HCT116 (cell line): ENCODE data around the gene COL26A1. TPM values are rescaled to one million over a fixed set of nuclear protein-coding genes. Genes with fewer than 3 reads are reported as not detected.

Source experiments
- ATAC-seq: fragments of 200-7000 bp; cut with Tn5 transposase; 2 replicates; pipeline ENCODE4 v1.9.1; 2020; ENCODE audit warnings: mild to moderate bottlenecking, moderate library complexity
- BruUV-seq: library from RNA; stranded (reverse); fragments of 400-500 nt; replicated peaks from 2 replicates; lab custom pipeline; 2021; lab: Mats Ljungman, UMichigan
- CTCF ChIA-PET: fragments of 300-600 bp; sonication (Branson Sonifier 250); formaldehyde crosslinking; loops from one replicate; lab custom pipeline; 2021; ENCODE audit warnings: antibody characterized with exemption; lab: Charles Lee
- POLR2A ChIA-PET: fragments of 300-600, 350-600 bp; sonication (Branson Sonifier 250); formaldehyde crosslinking; loops from one replicate; lab custom pipeline; 2021; ENCODE audit warnings: antibody characterized with exemption; lab: Charles Lee
- RAD21 ChIA-PET, 2 experiments: fragments of 300-600 bp; sonication (Branson Sonifier 250); formaldehyde crosslinking; loops; one replicate each; lab custom pipeline; 2023; ENCODE audit warnings: low total read pairs in 2 of 2; ENCODE audit not compliant: uncharacterized antibody in 2 of 2, unreplicated experiment in 2 of 2, low non-redundant PET in 1 of 2; lab: Charles Lee
- DNase-seq: peaks from one replicate; pipeline ENCODE4 v3.0.0-alpha.2; 2010; ENCODE audit warnings: low read depth, low spot score
- H2AFZ ChIP-seq: fragments of 200-600 bp; shearing (Covaris generic), sonication (generic); 2 replicates; pipeline ENCODE4 v1.6.1; 2017; ENCODE audit warnings: low read depth, mixed run types, mixed read lengths, antibody characterized with exemption, low read length; ENCODE audit not compliant: poor library complexity, severe bottlenecking
- H3K27ac ChIP-seq: 2 replicates; pipeline ENCODE4 v1.5.1; 2012; ENCODE audit warnings: low read depth, low read length
- H3K27me3 ChIP-seq: fragments of 200-600 bp; sonication (generic); 2 replicates; pipeline ENCODE4 v1.6.1; 2016; ENCODE audit warnings: mixed run types, low read length, mixed read lengths; ENCODE audit not compliant: insufficient read depth
- H3K36me3 ChIP-seq, 2 experiments: fragments of 200-500 bp in 1 of 2; fragments of 200-600 bp in 1 of 2; sonication (Bioruptor generic) in 1 of 2; sonication (generic) in 1 of 2; 2 replicates each; pipeline versions ENCODE4 v1.5.1 to v1.6.1; 2014 to 2016; ENCODE audit warnings: low read length in 2 of 2, inconsistent platforms in 1 of 2, mixed read lengths in 1 of 2, mixed run types in 1 of 2; ENCODE audit not compliant: insufficient read depth in 2 of 2, control insufficient read depth in 1 of 2
- H3K4me1 ChIP-seq, 2 experiments: fragments of 200-600 bp in 1 of 2; sonication (generic) in 1 of 2; 2 replicates each; pipeline versions ENCODE4 v1.5.1 to v1.6.1; 2012 to 2017; ENCODE audit warnings: low read length in 2 of 2, inconsistent platforms in 1 of 2, mild to moderate bottlenecking in 1 of 2, mixed read lengths in 1 of 2, mixed run types in 1 of 2, moderate library complexity in 1 of 2; ENCODE audit not compliant: insufficient read depth in 2 of 2, control insufficient read depth in 1 of 2
- H3K4me2 ChIP-seq: fragments of 200-600 bp; sonication (generic); 2 replicates; pipeline ENCODE4 v1.6.1; 2017; ENCODE audit warnings: mixed run types, low read length, mixed read lengths
- H3K4me3 ChIP-seq, 2 experiments: fragments of 200-600 bp in 1 of 2; sonication (generic) in 1 of 2; replicated peaks in 1 of 2; 2 replicates each; pipeline ENCODE4 v1.5.1; 2011 to 2016; ENCODE audit warnings: low read length in 2 of 2, control low read depth in 1 of 2, low read depth in 1 of 2, mild to moderate bottlenecking in 1 of 2, mixed read lengths in 1 of 2, mixed run types in 1 of 2
- H3K79me2 ChIP-seq: fragments of 200-600 bp; sonication (generic); 2 replicates; pipeline ENCODE4 v1.6.1; 2017; ENCODE audit warnings: mild to moderate bottlenecking, mixed run types, low read length, moderate library complexity, mixed read lengths; ENCODE audit not compliant: insufficient read depth
- H3K9ac ChIP-seq: fragments of 200-600 bp; sonication (generic); 2 replicates; pipeline ENCODE4 v1.6.1; 2016; ENCODE audit warnings: low read length, mixed read lengths
- H3K9me2 ChIP-seq: fragments of 200-600 bp; sonication (generic), shearing (Covaris generic); 2 replicates; pipeline ENCODE4 v1.6.1; 2017; ENCODE audit warnings: mixed run types, mild to moderate bottlenecking, moderate library complexity; ENCODE audit not compliant: insufficient read depth
- H3K9me3 ChIP-seq, 2 experiments: fragments of 200-500 bp in 1 of 2; fragments of 200-600 bp in 1 of 2; sonication (Bioruptor generic) in 1 of 2; sonication (generic) in 1 of 2; 2 replicates each; pipeline ENCODE4 v1.6.1; 2014 to 2017; ENCODE audit warnings: low read length in 2 of 2, mixed read lengths in 2 of 2, inconsistent platforms in 1 of 2, low read depth in 1 of 2, mild to moderate bottlenecking in 1 of 2, mixed run types in 1 of 2, moderate library complexity in 1 of 2; ENCODE audit not compliant: control insufficient read depth in 1 of 2, insufficient read depth in 1 of 2
- H4K20me1 ChIP-seq: fragments of 200-600 bp; sonication (generic), shearing (Covaris generic); 2 replicates; pipeline ENCODE4 v1.6.1; 2017; ENCODE audit warnings: mixed run types, mild to moderate bottlenecking, moderate library complexity; ENCODE audit not compliant: insufficient read depth
- ELF1 ChIP-seq: IDR thresholded peaks from 2 replicates; pipeline ENCODE4 v1.6.1; 2012; ENCODE audit warnings: low read depth, borderline replicate concordance
- SP1 ChIP-seq: IDR thresholded peaks from 2 replicates; pipeline ENCODE4 v1.6.1; 2012; ENCODE audit warnings: low read depth
- YY1 ChIP-seq: IDR thresholded peaks from 2 replicates; pipeline ENCODE4 v1.6.1; 2011; ENCODE audit warnings: low read length, low read depth, moderate library complexity, mild to moderate bottlenecking; ENCODE audit not compliant: insufficient replicate concordance; ENCODE audit errors: extremely low read depth
- intact Hi-C: fragments of 100-400 bp; cut with micrococcal nuclease; formaldehyde crosslinking; loops from 2 replicates; pipeline ENCODE4 v1.10.0; 2022
- total RNA-seq: library from RNA; stranded (reverse); gene quantifications from one replicate; pipeline ENCODE4 v1.2.1, GENCODE V29; 2021; ENCODE audit not compliant: unreplicated experiment
- TF ChIP-seq, protein P1 (sequence below): IDR thresholded peaks from 2 replicates; pipeline ENCODE4 v1.6.1; 2012; ENCODE audit warnings: low read depth
- TF ChIP-seq, protein P2 (sequence below), 3 experiments: fragments of 200-600 bp in 1 of 3; sonication (generic) in 1 of 3; IDR thresholded peaks in 2 of 3; conservative IDR thresholded peaks in 1 of 3; 2 replicates each; pipeline ENCODE4 v1.5.1; 2012 to 2017; ENCODE audit warnings: low read depth in 2 of 3, low read length in 2 of 3, antibody characterized with exemption in 1 of 3, borderline replicate concordance in 1 of 3, control low read depth in 1 of 3, mild to moderate bottlenecking in 1 of 3, mixed read lengths in 1 of 3, mixed run types in 1 of 3, moderate library complexity in 1 of 3; ENCODE audit not compliant: insufficient read depth in 1 of 3

The COL26A1 gene
- total RNA-seq, 1 experiment from 2014 or later, result 0.27 TPM

DNA sequence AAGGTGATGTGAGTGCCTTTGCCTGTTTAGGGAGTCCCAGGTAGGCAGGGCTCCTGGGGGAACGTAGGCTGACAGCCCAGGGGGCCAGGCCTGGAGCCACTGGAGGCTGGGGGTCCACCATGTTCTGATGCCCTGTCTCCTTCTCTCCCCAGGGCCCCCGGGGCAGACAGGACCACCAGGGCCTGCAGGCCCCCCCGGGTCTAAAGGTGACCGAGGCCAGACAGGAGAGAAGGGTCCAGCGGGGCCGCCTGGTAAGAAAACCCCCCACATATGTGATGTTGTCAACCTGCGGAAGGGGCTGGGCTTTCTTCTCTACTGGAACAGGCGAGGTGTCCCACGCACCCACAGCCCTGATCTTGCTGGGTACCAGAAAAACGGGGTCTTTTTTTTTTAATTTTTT lies 181.2 kb downstream of the COL26A1 start:
- Histone ChIP-seq H3K9ac (no peak overlapping the region), H2AFZ (no peak overlapping the region), H3K36me3 (no peaks in the 10 kb centered on the region), H3K27ac (no peak overlapping the region), H4K20me1 (no peaks in the 10 kb centered on the region), H3K4me1 (peaks cover 0 to 12% of the 10 kb centered on the region in 2 experiments; a peak in 1 of 4 replicates), H3K27me3 (no peaks in the 10 kb centered on the region), H3K4me3 (no peak overlapping the region), H3K9me2 (no peaks in the 10 kb centered on the region), H3K9me3 (no peaks in the 10 kb centered on the region), H3K4me2 (no peak overlapping the region), H3K79me2 (no peaks in the 10 kb centered on the region)
- intact Hi-C loops, result loop anchor here (1.0 to 5.0 kb wide), 4 partner anchors 143 to 728 kb away; no protein-coding TSS in a partner anchor
- TF ChIP-seq SP1, result no peak
- TF ChIP-seq, protein P1, sequence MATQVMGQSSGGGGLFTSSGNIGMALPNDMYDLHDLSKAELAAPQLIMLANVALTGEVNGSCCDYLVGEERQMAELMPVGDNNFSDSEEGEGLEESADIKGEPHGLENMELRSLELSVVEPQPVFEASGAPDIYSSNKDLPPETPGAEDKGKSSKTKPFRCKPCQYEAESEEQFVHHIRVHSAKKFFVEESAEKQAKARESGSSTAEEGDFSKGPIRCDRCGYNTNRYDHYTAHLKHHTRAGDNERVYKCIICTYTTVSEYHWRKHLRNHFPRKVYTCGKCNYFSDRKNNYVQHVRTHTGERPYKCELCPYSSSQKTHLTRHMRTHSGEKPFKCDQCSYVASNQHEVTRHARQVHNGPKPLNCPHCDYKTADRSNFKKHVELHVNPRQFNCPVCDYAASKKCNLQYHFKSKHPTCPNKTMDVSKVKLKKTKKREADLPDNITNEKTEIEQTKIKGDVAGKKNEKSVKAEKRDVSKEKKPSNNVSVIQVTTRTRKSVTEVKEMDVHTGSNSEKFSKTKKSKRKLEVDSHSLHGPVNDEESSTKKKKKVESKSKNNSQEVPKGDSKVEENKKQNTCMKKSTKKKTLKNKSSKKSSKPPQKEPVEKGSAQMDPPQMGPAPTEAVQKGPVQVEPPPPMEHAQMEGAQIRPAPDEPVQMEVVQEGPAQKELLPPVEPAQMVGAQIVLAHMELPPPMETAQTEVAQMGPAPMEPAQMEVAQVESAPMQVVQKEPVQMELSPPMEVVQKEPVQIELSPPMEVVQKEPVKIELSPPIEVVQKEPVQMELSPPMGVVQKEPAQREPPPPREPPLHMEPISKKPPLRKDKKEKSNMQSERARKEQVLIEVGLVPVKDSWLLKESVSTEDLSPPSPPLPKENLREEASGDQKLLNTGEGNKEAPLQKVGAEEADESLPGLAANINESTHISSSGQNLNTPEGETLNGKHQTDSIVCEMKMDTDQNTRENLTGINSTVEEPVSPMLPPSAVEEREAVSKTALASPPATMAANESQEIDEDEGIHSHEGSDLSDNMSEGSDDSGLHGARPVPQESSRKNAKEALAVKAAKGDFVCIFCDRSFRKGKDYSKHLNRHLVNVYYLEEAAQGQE, result no peak
- TF ChIP-seq, protein P2, sequence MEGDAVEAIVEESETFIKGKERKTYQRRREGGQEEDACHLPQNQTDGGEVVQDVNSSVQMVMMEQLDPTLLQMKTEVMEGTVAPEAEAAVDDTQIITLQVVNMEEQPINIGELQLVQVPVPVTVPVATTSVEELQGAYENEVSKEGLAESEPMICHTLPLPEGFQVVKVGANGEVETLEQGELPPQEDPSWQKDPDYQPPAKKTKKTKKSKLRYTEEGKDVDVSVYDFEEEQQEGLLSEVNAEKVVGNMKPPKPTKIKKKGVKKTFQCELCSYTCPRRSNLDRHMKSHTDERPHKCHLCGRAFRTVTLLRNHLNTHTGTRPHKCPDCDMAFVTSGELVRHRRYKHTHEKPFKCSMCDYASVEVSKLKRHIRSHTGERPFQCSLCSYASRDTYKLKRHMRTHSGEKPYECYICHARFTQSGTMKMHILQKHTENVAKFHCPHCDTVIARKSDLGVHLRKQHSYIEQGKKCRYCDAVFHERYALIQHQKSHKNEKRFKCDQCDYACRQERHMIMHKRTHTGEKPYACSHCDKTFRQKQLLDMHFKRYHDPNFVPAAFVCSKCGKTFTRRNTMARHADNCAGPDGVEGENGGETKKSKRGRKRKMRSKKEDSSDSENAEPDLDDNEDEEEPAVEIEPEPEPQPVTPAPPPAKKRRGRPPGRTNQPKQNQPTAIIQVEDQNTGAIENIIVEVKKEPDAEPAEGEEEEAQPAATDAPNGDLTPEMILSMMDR (IDR thresholded peaks at IDR 0.05 in 2 of 3, conservative IDR thresholded peaks at IDR 0.05 in 1 of 3; ENCODE audit: borderline replicate concordance in 1 of 3, insufficient read depth in 1 of 3, low read depth in 2 of 3, low read length in 2 of 3), result no peak
- TF ChIP-seq YY1, result no peak
- no peak for TF ChIP-seq ELF1
- ATAC-seq, result no peak
- no peak for DNase-seq
- RAD21 ChIA-PET, result interaction anchor here in 1 of 2 experiments (1.1 to 1.5 kb wide), 2 partner anchors 59 to 730 kb away, joined by 3 to 6 read pairs; no protein-coding TSS in a partner anchor
- POLR2A ChIA-PET, result no interaction called here
- BruUV-seq, result no TSS peak
- CTCF ChIA-PET, result interaction anchor here (0.8 to 4.5 kb wide), 3 partner anchors 10 to 728 kb away, joined by 3 to 61 read pairs (median 7); no protein-coding TSS in a partner anchor
